AG10803 (cell line): Measurements from ENCODE around the gene OTUD5.
"Not testable (repeated sequence)": the region's sequence is repeated elsewhere in the genome, so short reads cannot be mapped to it uniquely, and the experiment has no call there.

ENCODE experiments used
- DNase-seq: peaks from one replicate; pipeline ENCODE4 v3.0.0; 2010; ENCODE audit warnings: low read depth
- H3K4me3 ChIP-seq: 2 replicates; pipeline ENCODE4 v1.5.1; 2011; ENCODE audit warnings: mild to moderate bottlenecking, low read length, control low read depth
- TF ChIP-seq, protein P1 (sequence below): conservative IDR thresholded peaks from 2 replicates; pipeline ENCODE4 v1.5.1; 2011; ENCODE audit warnings: mild to moderate bottlenecking, low read length, control low read depth, inconsistent platforms

Gene OTUD5

GRCh38 chrX:48883729-48884128 lies 73.7 kb downstream of the OTUD5 start:
- no peak overlapping the region for H3K4me3 ChIP-seq
- no peak for DNase-seq
- TF ChIP-seq, protein P1, sequence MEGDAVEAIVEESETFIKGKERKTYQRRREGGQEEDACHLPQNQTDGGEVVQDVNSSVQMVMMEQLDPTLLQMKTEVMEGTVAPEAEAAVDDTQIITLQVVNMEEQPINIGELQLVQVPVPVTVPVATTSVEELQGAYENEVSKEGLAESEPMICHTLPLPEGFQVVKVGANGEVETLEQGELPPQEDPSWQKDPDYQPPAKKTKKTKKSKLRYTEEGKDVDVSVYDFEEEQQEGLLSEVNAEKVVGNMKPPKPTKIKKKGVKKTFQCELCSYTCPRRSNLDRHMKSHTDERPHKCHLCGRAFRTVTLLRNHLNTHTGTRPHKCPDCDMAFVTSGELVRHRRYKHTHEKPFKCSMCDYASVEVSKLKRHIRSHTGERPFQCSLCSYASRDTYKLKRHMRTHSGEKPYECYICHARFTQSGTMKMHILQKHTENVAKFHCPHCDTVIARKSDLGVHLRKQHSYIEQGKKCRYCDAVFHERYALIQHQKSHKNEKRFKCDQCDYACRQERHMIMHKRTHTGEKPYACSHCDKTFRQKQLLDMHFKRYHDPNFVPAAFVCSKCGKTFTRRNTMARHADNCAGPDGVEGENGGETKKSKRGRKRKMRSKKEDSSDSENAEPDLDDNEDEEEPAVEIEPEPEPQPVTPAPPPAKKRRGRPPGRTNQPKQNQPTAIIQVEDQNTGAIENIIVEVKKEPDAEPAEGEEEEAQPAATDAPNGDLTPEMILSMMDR, result no peak

DNA sequence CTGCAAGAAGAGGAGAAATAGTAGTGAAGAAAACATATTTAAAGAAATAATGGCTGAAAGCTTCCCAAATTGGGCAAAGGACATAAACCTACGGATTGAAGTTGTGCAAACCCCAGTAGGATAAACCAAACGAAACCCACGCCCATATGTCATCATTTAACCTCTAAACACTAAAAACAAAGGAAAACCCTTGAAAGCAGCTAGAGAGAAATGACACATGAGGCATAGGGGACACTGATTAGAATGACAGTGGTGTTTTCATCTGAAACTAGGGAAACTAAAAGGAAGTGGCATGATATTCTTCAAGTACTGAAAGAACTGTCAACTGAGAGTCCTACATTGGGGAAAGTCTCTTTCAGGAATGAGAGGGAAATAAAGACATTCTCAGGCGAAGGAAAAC lies 80.5 kb downstream of the OTUD5 start:
- not testable (repeated sequence) for H3K4me3 ChIP-seq, DNase-seq
